Activated CD4-positive, alpha-beta T cell treated with anti-CD3 and anti-CD28 coated beads, Interleukin-2, Interleukin-4, amounts not matched to agents 100 ng/mL and 50 ng/mL, durations not matched to agents 16 hours and 8 hours (primary cell): ENCODE measurements around the gene AIG1.
"Not testable (repeated sequence)": the region's sequence is repeated elsewhere in the genome, so short reads cannot be mapped to it uniquely, and the experiment has no call there.

Experiments used
- DNase-seq: peaks from one replicate; pipeline ENCODE4 v3.0.0-alpha.2; 2020; ENCODE audit warnings: low spot score

Gene AIG1

DNA sequence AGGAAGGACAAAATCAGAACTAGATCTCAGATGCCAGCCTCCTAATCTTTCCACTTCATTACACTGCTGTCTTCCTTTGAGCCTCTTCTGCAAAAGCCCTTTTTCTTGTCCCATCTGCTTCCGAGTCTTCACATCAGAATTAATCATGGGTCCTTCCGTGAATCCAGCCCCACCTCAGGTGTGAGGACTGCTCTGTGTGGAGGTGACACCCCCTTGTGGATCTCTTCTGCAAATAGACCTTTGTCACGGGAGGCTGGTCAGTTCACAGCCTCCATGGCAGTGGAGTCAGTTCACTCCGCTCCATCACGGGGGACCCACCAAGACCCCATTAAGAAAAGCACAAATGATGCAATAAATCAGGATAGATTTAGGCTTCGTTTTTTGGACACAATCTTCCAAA, 218.7 kb downstream of the AIG1 start:
- DNase-seq: no peak

DNA sequence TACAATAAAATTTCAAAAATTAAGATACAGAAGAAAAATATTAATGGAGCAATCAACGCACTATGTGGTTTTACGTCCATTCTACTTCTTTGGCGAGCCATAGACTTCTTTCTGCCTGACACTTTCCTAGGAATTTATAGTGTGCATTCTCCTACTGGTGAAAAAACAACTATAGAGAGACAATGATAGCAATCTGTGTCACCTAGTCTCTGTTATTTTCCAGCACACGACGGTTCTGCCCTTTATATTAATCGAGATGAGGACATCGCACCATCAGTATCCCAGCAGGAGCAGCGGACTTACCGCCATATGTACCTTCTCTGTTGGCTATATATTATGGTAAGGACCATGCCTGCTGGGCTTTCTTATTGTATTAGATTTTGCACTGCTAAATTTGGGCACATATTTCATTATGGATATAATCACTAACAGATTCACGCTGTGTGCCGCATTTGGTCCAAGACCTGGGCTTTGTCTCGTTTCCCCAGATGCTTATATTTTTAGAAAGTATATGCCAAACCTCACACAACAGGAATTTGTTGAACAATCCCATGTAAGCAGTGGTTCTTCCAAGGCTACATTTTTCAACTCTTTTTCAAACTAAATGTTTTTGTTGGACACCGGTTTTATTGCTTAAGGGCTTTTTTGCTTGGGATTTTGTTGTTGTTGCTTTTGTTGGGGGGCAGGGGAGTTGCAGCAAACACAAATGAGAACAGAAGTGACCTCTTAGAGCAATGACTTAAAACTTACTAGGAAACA, 223.4 kb downstream of the AIG1 start:
- DNase-seq: no peak

DNA sequence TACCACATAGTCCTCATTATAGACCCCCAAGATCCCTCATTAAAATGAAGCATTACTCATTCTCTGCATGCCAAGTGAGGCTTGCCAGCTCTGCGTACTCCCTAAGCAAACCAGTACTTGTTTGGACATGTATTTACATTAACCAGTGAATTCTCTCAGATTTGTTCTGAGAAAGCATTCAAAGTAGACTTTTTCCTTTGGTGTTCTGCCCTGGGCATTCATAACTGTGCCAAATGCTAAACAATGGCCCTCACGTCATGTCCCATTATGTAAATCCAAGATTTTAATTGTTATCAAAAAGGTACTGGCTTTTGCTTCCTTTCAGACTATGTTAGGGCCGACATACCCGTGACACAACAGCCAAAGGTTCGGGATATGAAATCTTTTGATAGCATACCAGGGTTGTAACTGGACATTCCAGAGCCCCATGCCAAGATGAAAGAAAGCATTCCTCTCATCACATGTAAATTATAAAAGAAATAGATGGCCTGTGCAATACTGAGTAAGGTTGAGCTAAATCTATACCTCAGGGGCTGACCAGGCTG, 225.6 kb downstream of the AIG1 start:
- DNase-seq: no peak

DNA sequence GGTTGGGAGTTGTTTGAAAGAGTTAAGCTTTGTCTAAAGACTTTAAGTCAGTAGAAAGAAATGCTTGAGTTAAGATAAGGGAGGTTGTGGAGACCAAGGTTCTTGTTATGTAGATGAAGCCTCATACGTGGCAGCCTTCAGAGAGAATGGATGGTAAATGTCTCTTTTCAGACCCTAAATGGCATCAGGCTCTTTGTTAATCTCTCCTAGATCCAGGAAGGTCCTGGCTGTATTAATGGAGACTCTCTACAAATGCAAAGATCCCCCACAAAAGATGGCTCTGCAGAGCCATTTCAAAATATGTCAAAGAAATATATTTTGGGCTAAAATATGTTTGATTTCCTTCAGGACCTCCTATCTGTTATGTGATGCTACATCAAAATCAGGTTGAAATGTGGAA, 228.2 kb downstream of the AIG1 start:
- no peak for DNase-seq

DNA sequence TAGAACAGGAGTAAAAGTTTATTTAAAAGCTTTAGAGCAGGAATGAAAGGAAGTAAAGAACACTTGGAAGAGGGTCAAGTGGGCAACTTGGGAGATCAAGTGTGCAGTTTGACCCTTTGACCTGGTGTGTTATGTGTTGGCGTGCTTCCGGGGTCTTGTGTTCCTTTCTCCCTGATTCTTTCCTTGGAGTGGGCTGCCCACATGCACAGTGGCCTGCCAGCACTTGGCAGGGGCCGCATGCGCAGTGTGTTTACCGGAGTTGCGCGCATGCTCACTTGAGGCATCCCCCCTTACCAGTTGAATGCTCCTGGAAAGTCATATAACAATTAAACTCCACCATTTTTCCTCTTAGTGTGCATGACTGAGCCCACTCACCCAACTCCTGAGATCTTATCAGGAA, 229.5 kb downstream of the AIG1 start:
- no peak for DNase-seq

DNA sequence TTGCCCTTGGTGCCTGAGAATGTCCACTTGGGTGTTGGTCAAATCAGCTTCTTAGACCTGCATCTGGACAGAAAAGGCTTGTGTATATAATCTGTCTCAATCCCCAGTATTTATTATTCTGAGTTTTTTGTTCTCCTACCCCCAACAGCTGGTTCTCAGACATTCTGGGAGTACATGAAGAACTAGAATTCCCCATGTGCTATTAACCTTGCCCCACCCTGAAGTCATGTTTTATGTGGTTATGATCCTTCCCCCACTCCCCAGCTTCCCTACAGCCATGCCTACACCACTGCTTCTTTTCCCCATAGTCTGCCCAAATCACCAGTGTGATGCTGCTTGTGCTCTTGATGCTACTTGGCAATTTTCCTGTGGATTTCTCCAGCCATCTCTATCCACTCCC, 232.8 kb downstream of the AIG1 start:
- no peak for DNase-seq

DNA sequence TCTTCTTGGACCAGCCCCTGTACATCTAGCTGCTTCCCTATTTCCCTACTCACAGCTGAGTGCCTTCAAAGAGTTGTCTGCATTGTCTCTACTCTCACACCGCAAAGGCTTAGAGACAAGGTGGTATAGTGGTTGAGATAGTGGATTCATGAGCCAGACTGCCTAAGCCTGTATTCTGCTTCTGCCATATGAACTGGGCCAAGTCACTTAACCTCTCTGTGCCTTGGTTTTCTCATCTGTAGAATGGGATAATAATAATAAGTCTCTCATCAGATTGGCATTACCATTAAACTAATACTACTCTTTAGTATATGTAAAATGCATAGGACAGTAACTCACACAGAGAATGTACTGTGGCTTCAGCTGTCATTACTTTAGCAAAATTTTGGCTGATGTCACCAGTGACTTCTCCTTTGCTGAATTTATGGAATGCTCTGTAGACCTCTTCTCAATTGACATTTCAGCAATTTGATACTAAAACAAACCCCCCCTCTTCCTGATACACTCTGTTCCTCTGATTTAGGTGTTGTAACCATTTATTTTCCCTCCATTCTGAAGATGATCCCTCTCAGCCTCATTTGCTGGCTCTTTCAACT, 233.7 kb downstream of the AIG1 start:
- no peak for DNase-seq

DNA sequence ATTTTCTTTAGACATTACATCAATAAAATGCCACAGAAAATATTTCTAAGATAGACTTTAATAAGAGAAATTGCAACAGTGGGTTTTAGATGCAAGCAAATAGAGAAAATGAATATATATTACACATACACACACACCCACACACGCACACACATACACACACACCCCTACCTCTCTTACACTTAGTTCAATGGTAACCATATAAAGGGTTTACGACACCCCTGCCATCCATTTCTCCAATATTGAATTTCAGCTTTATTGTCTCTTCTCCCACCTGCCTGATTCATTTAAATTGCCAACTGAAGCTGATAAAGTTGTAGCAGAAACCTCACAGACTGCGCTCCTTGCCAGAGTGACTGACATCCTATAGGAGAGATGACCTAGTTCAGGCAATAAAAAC, 235.2 kb downstream of the AIG1 start:
- DNase-seq: no peak

DNA sequence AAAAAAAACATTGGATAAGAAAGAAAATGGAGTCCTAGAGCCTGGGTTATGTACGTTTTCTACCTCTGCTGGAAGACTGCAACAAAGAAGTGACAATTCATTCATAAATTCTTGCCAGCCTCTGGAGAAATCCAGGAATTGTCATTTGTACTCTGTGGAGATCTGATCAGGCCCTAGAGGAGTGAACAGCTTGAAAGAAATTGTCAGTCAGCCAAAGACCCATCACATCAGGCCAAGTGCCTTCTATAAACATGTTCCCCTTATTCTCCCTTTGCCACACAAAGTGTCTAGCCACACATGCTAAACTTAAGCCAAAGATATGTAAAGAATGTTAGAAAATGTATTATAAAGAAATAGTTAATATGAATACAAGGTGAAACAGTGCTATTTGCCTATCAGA, 237.4 kb downstream of the AIG1 start:
- DNase-seq: no peak

DNA sequence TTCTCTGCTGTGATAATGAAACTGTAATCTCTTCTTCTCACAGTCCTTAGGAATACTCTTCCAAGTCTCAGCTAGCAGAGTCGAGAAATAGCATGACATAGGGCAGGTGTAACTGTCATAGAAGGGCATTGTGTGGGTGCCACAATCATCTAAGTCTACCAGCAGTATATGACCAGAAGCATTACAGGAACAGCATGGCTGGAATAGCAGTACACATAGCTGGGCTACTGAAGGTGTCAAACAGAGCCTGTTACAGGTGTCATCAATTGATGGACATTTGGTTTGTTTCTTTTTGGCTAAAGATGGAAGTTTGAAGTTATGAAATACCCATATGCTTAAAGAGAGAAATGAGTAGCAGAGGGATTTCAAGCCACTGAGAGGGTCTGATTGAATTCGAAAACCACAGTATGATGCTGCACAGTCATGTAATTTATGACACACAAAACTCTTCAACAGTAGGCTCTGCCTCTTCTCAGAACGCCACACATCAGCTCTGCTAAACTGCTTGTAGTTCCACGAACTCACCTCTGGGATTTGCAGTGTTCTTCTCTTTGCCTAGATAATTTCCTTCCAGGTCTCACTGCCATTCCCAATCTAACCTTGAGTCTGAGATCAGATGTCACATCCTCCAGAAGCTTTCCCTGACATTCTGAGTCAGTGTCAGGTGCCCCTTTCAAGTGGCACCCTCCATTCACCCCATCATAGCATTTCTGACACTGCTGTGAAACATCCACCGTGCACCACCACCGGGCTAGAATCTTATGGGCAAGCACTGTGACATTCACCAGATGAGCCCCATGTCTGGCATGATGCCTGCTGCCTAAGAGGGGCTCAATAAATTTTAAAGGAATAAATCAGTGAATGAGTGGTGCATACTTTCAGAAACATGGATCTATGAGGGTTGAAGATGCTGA, 238.8 kb downstream of the AIG1 start:
- DNase-seq: peak; percentile 63

DNA sequence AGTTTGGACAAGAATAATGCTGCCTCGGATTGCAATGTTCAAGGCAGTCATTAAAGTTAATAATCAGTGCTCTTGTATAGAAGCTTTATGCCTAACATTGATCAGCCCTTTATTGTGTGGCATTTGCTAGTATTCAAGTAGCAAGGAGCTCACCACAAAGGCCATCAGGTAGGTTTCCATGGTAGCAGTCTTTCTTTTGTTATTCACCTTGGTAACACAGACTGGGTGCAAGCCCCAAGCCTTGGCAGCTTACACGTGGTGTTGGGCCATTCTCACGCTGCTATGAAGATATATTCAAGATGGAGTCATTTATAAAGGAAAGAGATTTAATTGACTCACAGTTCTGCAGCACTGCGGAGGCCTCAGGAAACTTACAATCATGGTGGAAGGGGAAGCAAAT, 240.5 kb downstream of the AIG1 start:
- DNase-seq: no peak

DNA sequence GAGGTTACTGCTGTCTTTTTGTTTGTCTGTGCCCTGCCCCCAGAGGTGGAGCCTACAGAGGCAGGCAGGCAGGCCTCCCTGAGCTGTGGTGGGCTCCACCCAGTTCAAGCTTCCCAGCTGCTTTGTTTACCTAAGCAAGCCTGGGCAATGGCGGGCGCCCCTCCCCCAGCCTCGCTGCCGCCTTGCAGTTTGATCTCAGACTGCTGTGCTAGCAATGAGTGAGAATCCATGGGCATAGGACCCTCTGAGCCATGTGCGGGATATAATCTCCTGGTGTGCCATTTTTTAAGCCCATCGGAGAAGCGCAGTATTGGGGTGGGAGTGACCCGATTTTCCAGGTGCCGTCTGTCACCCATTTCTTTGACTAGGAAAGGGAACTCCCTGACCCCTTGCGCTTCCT, 247.1 kb downstream of the AIG1 start:
- DNase-seq: not testable (repeated sequence)

DNA sequence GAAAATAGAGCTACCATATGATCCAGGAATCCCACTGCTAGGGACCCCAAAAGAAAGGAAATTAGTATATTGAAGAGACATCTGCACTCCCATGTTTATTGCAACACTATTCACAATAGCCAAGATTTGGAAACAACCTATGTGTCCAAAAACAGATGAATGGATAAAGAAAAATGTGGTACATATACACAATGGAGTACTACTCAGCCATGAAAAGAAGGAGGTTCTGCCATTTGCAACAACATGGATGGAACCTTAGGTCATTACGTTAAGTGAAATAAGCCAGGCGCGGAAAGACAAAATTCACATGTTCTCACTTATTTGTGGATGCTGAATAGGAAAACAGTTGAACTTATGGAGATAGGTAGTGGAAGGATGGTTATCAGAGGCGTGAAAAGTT, 252.5 kb downstream of the AIG1 start:
- no peak for DNase-seq

DNA sequence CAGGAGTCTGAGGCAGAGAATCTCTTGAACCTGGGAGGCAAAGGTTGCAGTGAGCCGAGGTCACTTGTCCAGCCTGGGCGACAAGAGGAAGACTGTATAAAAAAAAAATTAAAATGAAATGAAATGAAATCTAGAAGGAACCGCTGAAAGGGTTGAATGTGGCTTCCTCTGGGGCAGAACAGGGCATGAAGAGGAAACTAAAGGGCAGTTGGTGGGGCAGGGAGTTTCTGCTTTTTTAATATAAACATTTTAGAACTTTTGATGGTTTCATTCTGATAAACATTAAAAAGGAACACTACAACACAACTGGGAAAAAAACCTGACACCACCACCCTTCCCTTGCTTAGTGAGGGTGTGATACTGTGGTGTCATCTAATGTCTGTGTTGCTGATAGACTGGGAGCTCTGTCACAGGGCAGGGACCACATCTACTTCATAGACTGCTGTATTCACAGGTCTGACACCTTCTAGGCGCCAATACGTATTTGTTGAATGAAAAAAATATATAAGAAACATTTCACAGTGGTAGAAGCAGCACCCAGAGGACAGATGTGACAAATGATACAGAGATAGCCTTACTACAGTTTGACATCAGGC, 260.9 kb downstream of the AIG1 start:
- DNase-seq: no peak

DNA sequence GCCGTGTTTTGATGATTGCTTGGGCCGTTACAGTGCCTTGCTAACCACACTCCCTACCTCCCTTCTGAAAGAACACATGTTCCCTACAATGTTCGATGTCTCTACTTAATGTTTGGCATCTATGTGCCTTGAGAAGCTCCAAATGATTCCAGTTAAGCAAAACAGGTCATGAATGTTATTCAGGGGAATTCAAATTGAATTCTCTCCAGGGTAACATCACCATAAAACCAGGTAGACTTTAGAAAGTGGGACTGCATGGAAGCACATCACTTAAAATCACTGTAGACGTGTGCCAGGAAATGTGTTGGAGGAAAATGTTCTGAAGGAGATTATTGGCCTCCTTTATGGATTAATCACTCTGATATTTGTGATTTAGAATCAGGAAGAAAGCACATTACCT, 261.7 kb downstream of the AIG1 start:
- DNase-seq: no peak

DNA sequence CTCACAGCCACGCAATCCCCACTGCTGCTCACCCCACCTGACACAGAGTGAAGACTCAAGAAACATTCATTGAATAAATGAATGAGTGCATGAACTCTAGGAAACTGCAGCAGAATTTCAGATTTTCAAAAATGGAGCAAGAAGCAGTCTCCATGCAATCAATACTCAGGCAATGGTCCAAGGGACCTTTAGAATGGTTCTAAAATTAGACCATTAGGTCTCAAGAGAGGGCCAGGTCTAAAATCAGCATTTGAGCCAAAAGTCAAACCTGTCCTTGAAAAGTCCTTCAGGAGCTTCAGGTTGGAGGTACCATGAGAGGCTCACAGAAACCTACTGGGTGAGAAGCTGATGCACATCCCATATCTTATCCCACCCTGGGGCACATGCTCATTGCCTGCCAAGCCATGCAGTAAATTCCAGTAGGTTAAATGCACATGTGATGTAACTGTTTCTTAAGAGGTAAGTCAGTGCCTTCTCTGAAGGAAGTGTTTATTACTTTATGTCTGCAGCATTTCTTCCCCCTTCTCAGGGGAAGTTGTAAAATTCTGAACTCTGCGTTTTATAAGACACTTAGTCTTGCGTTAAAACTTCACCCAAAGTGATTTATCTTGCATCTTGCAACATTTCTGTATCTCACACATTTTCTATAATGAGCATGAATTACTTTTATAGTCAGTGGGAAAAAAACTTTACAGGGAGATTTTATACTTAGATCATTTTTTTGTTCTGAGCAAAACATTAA, 263.2 kb downstream of the AIG1 start:
- DNase-seq: no peak

DNA sequence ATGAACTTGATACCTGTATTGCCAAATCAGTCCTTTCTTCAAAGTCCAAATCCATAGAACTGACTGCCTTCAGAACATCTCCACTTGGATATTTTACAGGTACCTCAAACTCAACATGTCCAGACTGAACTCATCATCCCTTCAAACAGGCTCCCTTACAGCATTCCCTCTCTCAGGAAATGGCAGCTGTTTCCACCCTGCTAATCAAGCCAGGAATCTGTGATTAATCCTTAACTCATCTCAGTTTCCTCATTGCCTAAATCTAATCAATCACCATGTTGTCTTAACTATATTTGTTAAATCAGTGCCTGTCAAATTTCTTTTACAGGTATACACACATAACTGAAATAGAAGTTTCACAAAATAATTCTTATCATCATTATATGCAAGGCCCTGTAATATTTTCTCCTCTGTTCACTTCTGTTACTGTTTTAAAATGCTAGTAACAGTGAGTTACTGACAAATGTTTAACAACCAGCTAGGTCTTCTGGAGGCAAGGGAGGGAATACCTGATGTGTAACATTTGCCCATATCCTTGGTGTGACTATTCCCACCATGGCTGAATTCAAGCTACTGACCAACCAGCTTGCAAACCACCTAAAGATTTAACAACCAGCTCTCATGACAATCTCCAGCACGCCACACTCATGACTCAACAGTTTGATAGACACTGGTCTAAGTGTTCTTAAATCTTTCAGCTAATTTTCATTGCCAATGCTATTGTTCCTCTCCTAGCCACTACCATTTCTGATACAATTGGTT, 264.9 kb downstream of the AIG1 start:
- DNase-seq: no peak

DNA sequence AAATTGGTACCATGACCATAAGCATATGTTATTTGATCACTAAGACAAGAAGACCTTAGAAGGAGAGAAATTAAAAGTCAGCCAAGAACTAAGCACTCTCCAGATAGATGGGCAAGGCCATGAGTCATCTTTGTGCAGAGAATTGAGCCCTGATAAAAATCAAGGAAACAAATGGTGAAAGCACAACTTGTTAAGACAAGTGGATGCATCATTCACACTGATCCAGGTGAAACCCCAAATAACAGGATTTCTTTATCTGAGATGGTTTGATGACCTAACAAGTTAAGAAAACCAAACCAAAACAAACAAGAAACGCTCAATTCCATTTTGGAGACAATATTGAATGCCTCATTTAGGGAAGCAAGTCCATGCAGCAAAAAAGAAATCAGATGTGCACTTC, 268.2 kb downstream of the AIG1 start:
- DNase-seq: no peak

DNA sequence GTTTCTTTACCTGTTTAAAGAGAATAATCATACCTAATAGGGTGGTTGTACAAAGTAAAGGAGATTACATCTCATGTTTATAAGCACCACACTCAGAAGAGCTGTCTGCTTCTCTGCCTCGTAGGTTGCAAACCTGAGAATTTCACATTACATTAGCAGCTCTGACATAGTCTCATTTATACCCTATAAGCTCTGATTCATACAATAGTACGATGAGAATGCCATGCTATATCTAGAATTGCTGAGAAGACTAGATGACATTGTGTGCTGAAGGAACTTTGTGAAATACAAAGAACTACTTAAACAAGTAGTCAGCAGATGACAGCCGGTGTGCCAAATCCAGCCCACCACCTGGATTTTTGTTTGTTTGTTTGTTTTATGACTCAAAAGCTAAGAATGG, 268.6 kb downstream of the AIG1 start:
- no peak for DNase-seq

DNA sequence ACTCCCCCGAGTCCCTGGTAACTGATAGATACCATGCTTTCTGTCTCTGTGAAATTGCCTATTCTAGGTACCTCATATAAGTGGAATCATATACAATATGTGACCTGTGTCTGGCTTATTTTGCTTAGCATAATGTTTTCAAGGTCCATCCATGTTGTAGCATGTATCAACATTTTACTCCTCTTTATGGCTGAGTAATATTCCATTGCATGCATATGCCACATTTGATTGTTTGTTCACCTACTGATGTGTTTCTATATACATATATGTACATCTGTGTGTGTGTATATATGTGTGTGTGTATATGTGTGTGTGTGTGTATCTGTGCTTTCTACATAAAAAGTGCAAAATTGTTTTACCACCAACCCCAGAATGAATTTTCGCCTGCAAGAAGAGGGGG, 270.7 kb downstream of the AIG1 start:
- DNase-seq: no peak
